ENCODE measurements around the gene PRTG. TPM values are rescaled to one million over a fixed set of nuclear protein-coding genes. Genes with fewer than 3 reads are reported as not detected.

PRTG gene
- total and polyA plus RNA-seq, 2 of the 13 experiments (the other 11 are each of a cell fraction or from before 2014, with no cell fraction given): 13.2 to 22.3 TPM

DNA sequence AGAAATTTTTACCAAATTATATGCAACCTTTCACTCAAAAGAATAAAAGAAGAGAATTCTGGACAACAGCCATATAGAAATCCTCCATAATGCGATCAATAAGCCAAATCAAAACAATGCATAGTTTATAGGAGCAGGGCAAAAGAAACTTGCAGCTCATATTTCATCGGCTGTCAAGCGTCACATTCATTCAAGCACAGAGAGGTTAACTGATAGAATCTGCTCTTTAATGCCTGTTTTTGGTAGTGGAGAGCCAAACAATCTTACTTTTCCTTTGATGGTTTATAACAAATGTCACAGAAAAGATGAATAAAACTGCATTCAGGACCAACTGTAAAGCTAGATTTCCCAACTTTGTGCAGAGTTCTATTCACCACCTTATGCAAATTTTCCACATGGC lies 35.4 kb downstream of the PRTG start:
- no peak overlapping the region for H3K4me2 ChIP-seq (ENCODE audit: low read depth, low read length)
- no peaks in the 10 kb centered on the region for H3K9me3 ChIP-seq (ENCODE audit: low read length)
- H3K9ac ChIP-seq (ENCODE audit: insufficient read depth, low read depth, low read length): no peak overlapping the region
- TF ChIP-seq CHCHD3 (CRISPR knock-in tag; IDR thresholded peaks at IDR 0.05) (no peak), ZNF569 (CRISPR knock-in tag; IDR thresholded peaks at IDR 0.05; ENCODE audit: borderline replicate concordance) (no peak), ZFP36L1 (CRISPR knock-in tag; IDR thresholded peaks at IDR 0.05) (no peak), ZNF589 (CRISPR knock-in tag; conservative IDR thresholded peaks at IDR 0.05) (no peak), ZMYM2 (CRISPR knock-in tag; IDR thresholded peaks at IDR 0.05) (no peak), ZNF33B (CRISPR knock-in tag; IDR thresholded peaks at IDR 0.05) (no peak), ZBTB7A (CRISPR knock-in tag; IDR thresholded peaks at IDR 0.05) (no peak), ZNF691 (CRISPR knock-in tag; IDR thresholded peaks at IDR 0.05; ENCODE audit: borderline replicate concordance, low read depth) (no peak), ZFY (CRISPR knock-in tag; IDR thresholded peaks at IDR 0.05) (no peak), ZNF607 (CRISPR knock-in tag; IDR thresholded peaks at IDR 0.05; ENCODE audit: borderline replicate concordance) (no peak), TBX3 (IDR thresholded peaks at IDR 0.05; ENCODE audit: borderline replicate concordance) (no peak), ZNF180 (CRISPR knock-in tag; IDR thresholded peaks at IDR 0.05; ENCODE audit: borderline replicate concordance, low read depth) (no peak), GABPB1 (CRISPR knock-in tag; IDR thresholded peaks at IDR 0.05) (no peak), ZBTB37 (CRISPR knock-in tag; IDR thresholded peaks at IDR 0.05) (no peak), ZNF616 (CRISPR knock-in tag; IDR thresholded peaks at IDR 0.05; ENCODE audit: low read depth) (no peak), TBP (CRISPR knock-in tag; IDR thresholded peaks at IDR 0.05) (no peak)
- no peaks in the 10 kb centered on the region for H4K20me1 ChIP-seq (ENCODE audit: insufficient read depth, low read length)
- FAIRE-seq: no peak
- ChIA-PET POLR2A (no interaction called here), CTCF (ENCODE audit: low intra/inter-chr PET ratio, low total read pairs) (no interaction called here)
- intact Hi-C loops (cut with micrococcal nuclease; ENCODE audit: unreplicated experiment) (no loop called here), in situ Hi-C loops (cut with HindIII; ENCODE audit: extremely low pct_ligation_motif_present, low pct_unique_long_range_greater_than_20kb) (no loop called here)
- peaks cover 0 to 5% of the 10 kb centered on the region in 2 experiments; a peak in 1 of 5 replicates for H3K36me3 ChIP-seq (replicated peaks in 1 of 2; ENCODE audit: control insufficient read depth in 1 of 2, insufficient read depth in 2 of 2, low read length in 2 of 2)
- H3K79me2 ChIP-seq (ENCODE audit: insufficient read depth, low read length): peaks cover 3% of the 10 kb centered on the region
- BruUV-seq (replicated peaks): no TSS peak
- no peak overlapping the region for H2AFZ ChIP-seq (ENCODE audit: low read length)
- H3K27ac ChIP-seq (ENCODE audit: extremely low read length, insufficient read depth, low read length): no peak overlapping the region
- peaks cover 16% of the 10 kb centered on the region; the same call in 1 of the 2 replicates for H3K4me1 ChIP-seq (ENCODE audit: insufficient read depth, low read length)
- DNase-seq (ENCODE audit: low spot score): no peak
- no peak overlapping the region for H3K4me3 ChIP-seq (replicated peaks in 1 of 3; ENCODE audit: insufficient read depth in 1 of 3, low read depth in 2 of 3, low read length in 3 of 3)
- WGBS (ENCODE audit: low lambda C conversion rate): 100% methylated on average over 3 of the region's 3 CpGs
- H3K27me3 ChIP-seq (ENCODE audit: control insufficient read depth in 1 of 2, insufficient read depth in 2 of 2, low read length in 2 of 2): no peaks in the 10 kb centered on the region; a peak in 1 of 5 replicates
- no peak for ATAC-seq

Measured in HepG2 (cell line).